Neural progenitor cell (in vitro differentiated cells): ENCODE measurements around the gene ZRANB3. TPM values are rescaled to one million over a fixed set of nuclear protein-coding genes. Genes with fewer than 3 reads are reported as not detected.
"Not testable (repeated sequence)": the region's sequence is repeated elsewhere in the genome, so short reads cannot be mapped to it uniquely, and the experiment has no call there.

Source experiments
- DNase-seq: peaks from one replicate; pipeline ENCODE4 v3.0.0-alpha.2; 2016; ENCODE audit warnings: low spot score
- H2AFZ ChIP-seq: fragments of 200-600 bp; sonication (generic); replicated peaks from 2 replicates; pipeline ENCODE4 v1.6.1; 2016; ENCODE audit warnings: antibody characterized with exemption
- H3F3A ChIP-seq: fragments of 200-600 bp; sonication (generic); 2 replicates; pipeline ENCODE4 v1.6.1; 2016; ENCODE audit warnings: antibody characterized with exemption, low read depth
- H3K27ac ChIP-seq: fragments of 200-600 bp; sonication (generic); 2 replicates; pipeline ENCODE4 v1.5.1; 2016; ENCODE audit warnings: mild to moderate bottlenecking
- H3K27me3 ChIP-seq: fragments of 200-600 bp; sonication (generic); 2 replicates; pipeline ENCODE4 v1.6.1; 2016; ENCODE audit warnings: mild to moderate bottlenecking, moderate library complexity
- H3K36me3 ChIP-seq: fragments of 200-600 bp; sonication (generic); 2 replicates; pipeline ENCODE4 v1.5.1; 2016
- H3K4me1 ChIP-seq: fragments of 200-600 bp; sonication (generic); 2 replicates; pipeline ENCODE4 v1.6.1; 2016; ENCODE audit warnings: mixed run types
- H3K4me2 ChIP-seq: fragments of 200-600 bp; sonication (generic); 2 replicates; pipeline ENCODE4 v1.6.1; 2016
- H3K4me3 ChIP-seq: fragments of 200-600 bp; sonication (generic); 2 replicates; pipeline ENCODE4 v1.5.1; 2016
- H3K79me2 ChIP-seq: fragments of 200-600 bp; sonication (generic); 2 replicates; pipeline ENCODE4 v1.6.1; 2016; ENCODE audit warnings: low read depth
- H3K9ac ChIP-seq: fragments of 200-600 bp; sonication (generic); 2 replicates; pipeline ENCODE4 v1.6.1; 2016
- H3K9me3 ChIP-seq: fragments of 200-600 bp; sonication (generic); 2 replicates; pipeline ENCODE4 v1.5.1; 2016; ENCODE audit warnings: low read depth
- H4K20me1 ChIP-seq: fragments of 200-600 bp; sonication (generic); 2 replicates; pipeline ENCODE4 v1.6.1; 2016; ENCODE audit warnings: low read depth
- H3K27ac Mint-ChIP-seq: 3 replicates; pipeline ENCODE4 v1.8.0; 2021; ENCODE audit warnings: mixed read lengths
- H3K27me3 Mint-ChIP-seq: 2 replicates; pipeline ENCODE4 v1.8.0; 2022; ENCODE audit warnings: low read depth, mild to moderate bottlenecking, inconsistent platforms, moderate library complexity, mixed read lengths; ENCODE audit not compliant: insufficient read depth
- H3K36me3 Mint-ChIP-seq: 3 replicates; pipeline ENCODE4 v1.8.0; 2021; ENCODE audit warnings: mixed read lengths
- H3K4me1 Mint-ChIP-seq: 3 replicates; pipeline ENCODE4 v1.8.0; 2021; ENCODE audit warnings: mixed read lengths
- H3K4me3 Mint-ChIP-seq: 3 replicates; pipeline ENCODE4 v1.8.0; 2021; ENCODE audit warnings: mild to moderate bottlenecking, moderate library complexity, mixed read lengths
- H3K9me3 Mint-ChIP-seq: 3 replicates; pipeline ENCODE4 v1.8.0; 2020; ENCODE audit warnings: mixed read lengths
- CTCF ChIP-seq: fragments of 200-600 bp; sonication (generic); IDR thresholded peaks from 2 replicates; pipeline ENCODE4 v1.5.1; 2017; ENCODE audit warnings: antibody characterized with exemption, mild to moderate bottlenecking
- EZH2 ChIP-seq: fragments of 200-600 bp; sonication (generic); IDR thresholded peaks from 2 replicates; pipeline ENCODE4 v1.6.1; 2017; ENCODE audit warnings: antibody characterized with exemption, mild to moderate bottlenecking, moderate library complexity
- EZH2phosphoT487 ChIP-seq: fragments of 200-600 bp; sonication (generic); IDR thresholded peaks from 2 replicates; pipeline ENCODE4 v1.6.1; 2017; ENCODE audit warnings: antibody characterized with exemption
- total RNA-seq: library from RNA; depleted of rRNA; stranded (reverse); fragments of >200 nt; gene quantifications from 2 replicates; pipeline ENCODE4 v1.2.3, GENCODE V29; 2015; ENCODE audit warnings: low replicate concordance

ZRANB3 gene
- total RNA-seq, 1 donor from 2014 or later = 35.9 TPM

- no peaks in the 10 kb centered on the region for H3K9me3 ChIP-seq
- DNase-seq = no peak
- no peaks in the 10 kb centered on the region for H3K27me3 Mint-ChIP-seq
- H3K9me3 Mint-ChIP-seq = no peaks in the 10 kb centered on the region
- H3K79me2 ChIP-seq = no peaks in the 10 kb centered on the region
- H3K36me3 ChIP-seq = peaks cover 11% of the 10 kb centered on the region
- H3K4me1 Mint-ChIP-seq = peaks cover 4% of the 10 kb centered on the region
- H3K27me3 ChIP-seq = no peaks in the 10 kb centered on the region
- no peak overlapping the region for H3K9ac ChIP-seq
- H3K27ac ChIP-seq = no peak overlapping the region
- peaks cover 6% of the 10 kb centered on the region for H3K4me1 ChIP-seq
- H3K4me3 Mint-ChIP-seq = no peak overlapping the region
- TF ChIP-seq EZH2phosphoT487 (no peak), CTCF (no peak), EZH2 (no peak)
- H4K20me1 ChIP-seq = no peaks in the 10 kb centered on the region
- no peak overlapping the region for H3K4me3 ChIP-seq
- H3F3A ChIP-seq = no peaks in the 10 kb centered on the region
- peaks cover 21% of the 10 kb centered on the region for H3K36me3 Mint-ChIP-seq
- no peak overlapping the region for H3K27ac Mint-ChIP-seq
- H3K4me2 ChIP-seq = no peak overlapping the region
- H2AFZ ChIP-seq = no peak overlapping the region
Measured at GRCh38 chr2:135125940-135126339, 405.1 kb downstream of the ZRANB3 start.

- Histone ChIP-seq H3K9me3 (no peaks in the 10 kb centered on the region), H3K27ac (no peak overlapping the region), H3K4me1 (no peaks in the 10 kb centered on the region), H3K4me2 (no peak overlapping the region), H2AFZ (no peak overlapping the region), H3K27me3 (no peaks in the 10 kb centered on the region), H3K4me3 (no peak overlapping the region), H3F3A (no peaks in the 10 kb centered on the region), H3K79me2 (no peaks in the 10 kb centered on the region), H3K36me3 (peaks cover 11% of the 10 kb centered on the region), H4K20me1 (no peaks in the 10 kb centered on the region), H3K9ac (no peak overlapping the region)
- DNase-seq = no peak
- H3K4me3 Mint-ChIP-seq = no peak overlapping the region
- H3K9me3 Mint-ChIP-seq = no peaks in the 10 kb centered on the region
- H3K27ac Mint-ChIP-seq = no peak overlapping the region
- no peaks in the 10 kb centered on the region for H3K27me3 Mint-ChIP-seq
- H3K36me3 Mint-ChIP-seq = peaks cover 17% of the 10 kb centered on the region
- TF ChIP-seq CTCF = no peak
- TF ChIP-seq EZH2phosphoT487 = no peak
- no peak for TF ChIP-seq EZH2
- no peaks in the 10 kb centered on the region for H3K4me1 Mint-ChIP-seq
Measured at GRCh38 chr2:135124924-135125886, 405.8 kb downstream of the ZRANB3 start.

GRCh38 chr2:135121658-135122039, 409.4 kb downstream of the ZRANB3 start:
- H3K27me3 ChIP-seq, H3K4me3 Mint-ChIP-seq, H3K4me2 ChIP-seq, H4K20me1 ChIP-seq, H3K27me3 Mint-ChIP-seq, H2AFZ ChIP-seq, H3F3A ChIP-seq, H3K4me1 Mint-ChIP-seq, H3K9ac ChIP-seq, H3K79me2 ChIP-seq, H3K9me3 Mint-ChIP-seq, H3K27ac Mint-ChIP-seq, H3K4me3 ChIP-seq, H3K4me1 ChIP-seq, H3K9me3 ChIP-seq, H3K27ac ChIP-seq, DNase-seq: not testable (repeated sequence)
- peaks cover 13% of the 10 kb centered on the region for H3K36me3 Mint-ChIP-seq
- peaks cover 14% of the 10 kb centered on the region for H3K36me3 ChIP-seq

GRCh38 chr2:135121016-135121657, 409.9 kb downstream of the ZRANB3 start:
- Histone ChIP-seq H3F3A (no peaks in the 10 kb centered on the region), H4K20me1 (no peaks in the 10 kb centered on the region), H3K79me2 (no peaks in the 10 kb centered on the region), H3K4me1 (no peaks in the 10 kb centered on the region), H2AFZ (no peak overlapping the region), H3K36me3 (peaks cover 14% of the 10 kb centered on the region), H3K4me3 (no peak overlapping the region), H3K27ac (no peak overlapping the region), H3K9ac (no peak overlapping the region), H3K27me3 (no peaks in the 10 kb centered on the region), H3K9me3 (no peaks in the 10 kb centered on the region), H3K4me2 (no peak overlapping the region)
- H3K4me3 Mint-ChIP-seq = no peak overlapping the region
- no peaks in the 10 kb centered on the region for H3K4me1 Mint-ChIP-seq
- no peaks in the 10 kb centered on the region for H3K27me3 Mint-ChIP-seq
- DNase-seq = no peak
- no peak overlapping the region for H3K27ac Mint-ChIP-seq
- no peak for TF ChIP-seq CTCF
- TF ChIP-seq EZH2phosphoT487 = no peak
- TF ChIP-seq EZH2 = no peak
- no peaks in the 10 kb centered on the region for H3K9me3 Mint-ChIP-seq
- H3K36me3 Mint-ChIP-seq = peaks cover 13% of the 10 kb centered on the region
